GM19099 (cell line): ENCODE measurements around the gene NTM.

Experiments used
- POLR2A ChIP-seq: IDR thresholded peaks from 3 replicates; pipeline ENCODE4 v1.6.1; 2011; ENCODE audit warnings: low read depth; ENCODE audit not compliant: insufficient read length; ENCODE audit errors: extremely low read depth

The NTM gene

DNA sequence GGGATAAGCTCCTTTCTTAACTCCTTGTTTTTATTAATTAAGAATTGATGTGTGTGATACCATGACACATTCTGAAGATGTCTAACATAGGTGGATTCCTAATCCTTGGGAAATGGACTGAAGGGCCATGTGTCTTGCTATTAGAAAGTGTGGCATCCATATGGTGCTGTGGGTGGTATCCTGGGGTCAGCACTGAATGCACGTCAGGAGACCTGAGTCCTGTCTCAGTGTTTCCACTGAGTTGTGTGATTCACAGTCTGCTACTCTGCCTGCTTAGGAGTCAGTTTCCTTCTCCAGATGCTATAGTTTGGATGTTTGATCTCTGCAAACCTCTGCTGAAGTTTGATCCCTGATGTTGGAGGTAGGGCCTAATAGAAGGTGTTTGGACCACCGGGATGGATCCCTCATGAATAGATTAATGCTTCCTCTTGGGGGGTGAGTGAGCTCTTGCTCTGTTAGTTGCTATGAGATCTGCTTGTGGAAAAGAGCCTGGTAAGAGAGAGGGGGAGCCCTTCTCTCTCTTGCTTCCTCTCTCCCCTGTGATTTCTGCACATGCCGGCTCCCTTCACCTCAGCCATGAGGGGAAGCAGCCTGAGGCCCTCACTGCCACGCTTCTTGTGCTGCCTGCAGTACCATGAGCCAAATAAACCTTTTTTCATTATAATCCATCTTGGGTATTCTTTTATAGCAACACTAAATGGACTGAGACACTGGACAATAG is 666.5 kb downstream of the NTM start:
- no peak for TF ChIP-seq POLR2A

- no peak for TF ChIP-seq POLR2A
These were observed 667.0 kb downstream of the NTM start for GRCh38 chr11:132037467-132037862.

- TF ChIP-seq POLR2A, result no peak
These were observed 667.5 kb downstream of the NTM start for GRCh38 chr11:132037956-132038355.

DNA sequence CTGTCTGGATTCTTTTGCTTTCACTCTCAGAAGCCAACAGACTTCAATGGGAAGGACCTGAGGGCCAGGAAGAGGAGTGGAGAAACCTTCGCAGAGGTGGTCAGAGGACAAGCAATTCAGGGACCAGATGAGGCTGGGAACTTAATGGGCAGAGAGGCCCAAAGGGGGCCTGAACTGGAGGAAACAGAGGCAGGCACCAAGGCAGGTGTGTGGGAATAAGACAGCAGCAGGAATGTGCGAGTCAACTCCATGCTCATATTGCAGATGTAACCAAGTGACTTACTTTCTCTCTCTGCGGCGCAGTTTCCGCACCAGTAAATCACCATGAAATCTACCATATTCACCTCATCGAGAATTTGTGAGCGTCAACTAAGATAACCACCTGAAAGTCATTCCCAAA is 669.1 kb downstream of the NTM start:
- TF ChIP-seq POLR2A, result no peak

DNA sequence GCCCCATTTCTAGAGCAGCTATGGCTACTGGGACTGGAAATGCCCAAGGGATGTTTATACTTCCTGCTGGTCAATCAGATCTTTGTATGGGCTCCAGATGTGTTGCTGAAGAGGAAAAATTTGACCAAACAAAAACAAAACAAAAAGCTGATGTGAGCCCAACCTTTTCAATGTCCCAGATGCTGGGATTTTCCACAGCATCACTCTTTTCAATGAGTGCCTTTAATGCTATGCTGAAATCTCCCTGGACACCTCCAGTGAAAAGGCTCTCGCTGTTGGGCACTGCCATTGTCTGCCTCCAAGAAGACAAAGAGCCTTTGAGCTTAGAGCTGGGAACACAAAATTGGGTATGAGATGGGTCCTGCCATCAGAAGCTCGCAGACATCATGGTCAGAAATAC is 671.9 kb downstream of the NTM start:
- no peak for TF ChIP-seq POLR2A

- TF ChIP-seq POLR2A, result no peak
These were observed 673.3 kb downstream of the NTM start for GRCh38 chr11:132043714-132044113.

- no peak for TF ChIP-seq POLR2A
These were observed 674.7 kb downstream of the NTM start for GRCh38 chr11:132045107-132045506.

DNA sequence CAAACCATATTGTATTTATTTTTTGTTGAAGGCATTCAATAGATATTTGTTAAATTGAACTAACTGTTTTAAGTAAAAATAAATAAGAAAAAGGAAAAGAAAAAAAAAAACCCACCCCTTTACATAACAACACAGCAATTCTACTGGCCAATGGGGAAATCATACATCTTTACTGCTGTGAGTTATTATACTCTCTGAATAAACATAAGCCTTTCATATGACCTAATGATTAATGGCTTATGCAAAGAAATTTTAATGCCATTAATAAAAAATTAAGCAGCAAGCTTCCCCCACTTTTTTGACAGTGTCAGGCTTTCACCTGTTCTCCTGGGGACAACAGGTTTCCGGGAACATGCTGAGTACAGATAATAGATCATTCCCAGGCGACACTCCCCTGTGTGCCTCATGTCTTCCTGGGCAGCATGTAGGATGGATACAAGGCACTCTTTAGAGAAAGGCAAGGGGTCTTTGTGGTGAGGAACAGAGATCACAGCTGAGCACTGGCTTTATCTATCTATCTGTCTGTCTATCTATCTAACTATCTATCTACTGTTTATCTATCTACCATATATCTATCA is 676.0 kb downstream of the NTM start:
- no peak for TF ChIP-seq POLR2A

DNA sequence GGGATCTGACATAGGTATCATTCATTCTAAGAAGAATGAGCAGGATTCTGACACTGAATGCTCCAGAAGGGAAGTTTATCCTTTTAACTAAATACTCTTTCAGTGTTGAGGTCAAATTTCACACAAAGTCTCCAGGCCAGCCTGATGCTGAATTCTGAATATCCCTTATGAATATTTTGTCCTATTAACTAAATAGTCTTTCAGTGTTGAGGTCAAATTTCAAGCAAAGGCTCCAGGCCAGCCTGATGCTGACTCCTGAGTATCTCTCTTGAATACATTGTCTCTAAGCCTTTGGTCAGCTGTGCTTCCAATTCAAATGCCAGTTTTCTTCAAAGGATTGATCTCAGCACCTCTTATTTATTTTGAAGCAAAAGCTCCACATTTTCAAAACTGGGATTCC is 676.8 kb downstream of the NTM start:
- no peak for TF ChIP-seq POLR2A

DNA sequence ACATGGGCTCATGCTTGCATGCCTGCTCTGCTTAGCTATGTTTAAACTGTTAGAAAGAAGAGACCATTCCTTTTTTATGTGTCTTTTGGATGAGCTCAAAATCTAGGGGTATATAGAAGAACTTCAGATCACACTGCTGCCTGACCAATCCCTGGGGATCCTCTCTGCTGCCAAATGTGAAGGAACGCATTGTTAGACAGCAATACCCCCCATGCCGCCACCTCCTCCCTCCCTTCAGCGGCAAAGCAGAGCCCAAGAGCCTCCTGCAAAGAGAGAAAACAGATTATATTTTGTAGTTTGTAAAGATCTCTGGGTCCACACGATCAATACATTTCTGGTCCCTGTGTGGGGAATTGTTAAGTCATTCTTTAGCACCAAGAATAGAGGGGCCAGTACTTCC is 677.6 kb downstream of the NTM start:
- no peak for TF ChIP-seq POLR2A

- no peak for TF ChIP-seq POLR2A
These were observed 678.8 kb downstream of the NTM start for GRCh38 chr11:132049205-132049604.

- TF ChIP-seq POLR2A, result no peak
These were observed 679.6 kb downstream of the NTM start for GRCh38 chr11:132050049-132050448.

DNA sequence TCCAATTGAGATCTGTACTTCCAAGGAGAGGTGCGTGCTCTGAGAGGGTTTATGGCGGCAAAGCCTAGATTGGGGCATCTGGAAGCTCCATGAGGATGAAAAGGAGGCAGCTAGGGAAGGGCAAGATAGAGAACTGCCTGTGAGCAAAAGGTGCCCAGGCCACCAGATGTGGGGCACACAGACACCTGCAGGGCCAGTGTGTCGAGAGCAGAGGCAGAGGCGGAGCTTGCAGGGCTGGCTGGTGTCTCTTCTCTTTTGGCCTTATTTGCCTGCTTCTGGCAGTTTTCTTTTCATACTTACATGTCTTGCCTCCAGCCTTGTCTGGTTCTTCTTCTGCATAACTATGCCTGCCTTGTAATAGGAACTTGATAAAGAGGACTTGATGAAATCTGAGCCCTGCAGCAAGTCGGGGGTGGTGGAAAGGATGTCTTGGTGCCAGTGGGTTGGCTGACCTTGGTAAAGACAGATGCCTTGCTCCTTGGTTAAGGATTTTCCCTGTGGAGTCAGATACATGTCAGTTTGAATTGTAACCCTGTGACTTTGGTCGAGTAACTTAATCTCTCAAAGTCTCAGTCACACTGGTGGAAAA is 680.3 kb downstream of the NTM start:
- TF ChIP-seq POLR2A, result no peak

DNA sequence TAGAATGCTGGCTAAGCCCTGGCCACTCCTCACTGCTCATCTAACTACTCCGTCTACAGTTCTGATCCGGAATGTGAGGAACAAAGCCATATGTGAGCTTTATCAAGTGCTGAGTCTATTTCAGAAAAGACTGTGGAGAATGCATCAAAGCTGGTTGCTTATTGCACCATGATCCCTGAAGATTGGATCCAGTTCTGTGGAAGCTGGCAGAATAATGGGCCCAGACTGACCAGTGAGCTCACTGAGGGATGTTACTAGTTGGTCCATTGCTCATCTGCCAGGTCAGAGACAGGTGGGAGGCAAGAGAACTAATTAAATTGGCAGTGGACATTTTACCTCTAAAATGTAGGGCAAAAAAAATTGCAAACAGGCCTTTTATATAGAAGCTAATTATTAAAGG is 681.3 kb downstream of the NTM start:
- TF ChIP-seq POLR2A, result no peak

DNA sequence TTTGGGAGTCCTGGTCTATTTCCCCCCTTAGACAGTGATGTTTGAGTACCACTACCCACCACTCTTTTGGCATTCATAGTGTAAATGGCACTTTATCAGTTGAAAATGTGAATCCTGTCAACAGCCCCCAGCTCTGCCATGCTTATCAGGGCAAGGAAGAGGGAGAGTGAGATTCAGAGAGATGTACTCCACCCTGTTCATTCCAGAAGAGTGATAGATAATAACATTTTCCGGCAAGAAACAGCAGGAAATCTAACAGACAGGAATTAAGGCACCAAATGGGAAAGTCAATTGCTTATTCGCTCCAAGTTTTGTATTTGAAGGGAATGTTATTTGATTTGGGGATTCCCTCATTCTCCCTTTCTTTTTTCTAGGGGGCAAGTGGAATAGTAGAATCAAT is 681.9 kb downstream of the NTM start:
- no peak for TF ChIP-seq POLR2A

- TF ChIP-seq POLR2A, result no peak
These were observed 682.5 kb downstream of the NTM start for GRCh38 chr11:132052904-132053303.
